ENCODE data around the gene TRIM71.
"Not testable (repeated sequence)": the region's sequence is repeated elsewhere in the genome, so short reads cannot be mapped to it uniquely, and the experiment has no call there.

Gene TRIM71

DNA sequence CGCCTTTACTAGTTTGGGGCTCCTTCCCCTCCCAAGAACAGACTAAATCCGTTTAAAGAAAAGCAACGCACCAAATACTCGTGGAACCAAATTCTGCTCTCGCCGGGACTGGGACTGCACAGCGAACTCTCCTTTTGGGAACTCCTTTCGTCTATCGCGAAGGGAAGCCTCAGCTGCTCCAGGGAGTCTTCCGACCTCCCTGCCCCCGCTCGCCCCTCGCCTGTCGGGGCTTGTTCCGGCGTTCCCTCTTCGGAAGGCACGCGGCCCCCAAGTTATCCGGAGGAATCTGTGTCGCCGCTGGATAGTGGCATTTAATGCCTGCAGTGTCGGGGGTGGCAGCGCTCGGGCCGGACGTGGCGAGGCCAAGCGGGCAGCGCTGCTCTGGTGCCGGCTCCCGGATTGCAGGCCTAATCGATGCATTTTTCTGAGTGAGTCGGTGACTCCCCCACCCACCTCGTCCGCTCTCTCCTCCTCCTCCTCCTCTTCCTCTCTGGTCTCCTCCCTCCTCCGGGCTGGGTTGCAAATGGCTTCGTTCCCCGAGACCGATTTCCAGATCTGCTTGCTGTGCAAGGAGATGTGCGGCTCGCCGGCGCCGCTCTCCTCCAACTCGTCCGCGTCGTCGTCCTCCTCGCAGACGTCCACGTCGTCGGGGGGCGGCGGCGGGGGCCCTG is at the start of gene TRIM71:
TRIM71 (plus strand) TSS at position 440 of the 671 bp plus-strand sequence; CDS start at position 524, 84 bp downstream.
- Histone ChIP-seq H3K36me3 (ENCODE audit: control insufficient read depth, insufficient read depth, low read length) (peaks cover 45% of the 10 kb centered on the region), H3K27ac (ENCODE audit: low read depth, low read length) (peak within 1 kb of the TSS; percentile 100), H3K27me3 (ENCODE audit: control insufficient read depth, insufficient read depth, low read length) (no peaks in the 10 kb centered on the region), H3K4me1 (ENCODE audit: control insufficient read depth, insufficient read depth, low read length) (peaks cover 30% of the 10 kb centered on the region), H3K9me3 (ENCODE audit: control insufficient read depth, insufficient read depth, low read length) (no peaks in the 10 kb centered on the region), H3K9ac (ENCODE audit: low read depth, low read length) (peak within 1 kb of the TSS; percentile 97), H3K4me3 (ENCODE audit: low read depth, low read length) (peak within 1 kb of the TSS; percentile 91)

DNA sequence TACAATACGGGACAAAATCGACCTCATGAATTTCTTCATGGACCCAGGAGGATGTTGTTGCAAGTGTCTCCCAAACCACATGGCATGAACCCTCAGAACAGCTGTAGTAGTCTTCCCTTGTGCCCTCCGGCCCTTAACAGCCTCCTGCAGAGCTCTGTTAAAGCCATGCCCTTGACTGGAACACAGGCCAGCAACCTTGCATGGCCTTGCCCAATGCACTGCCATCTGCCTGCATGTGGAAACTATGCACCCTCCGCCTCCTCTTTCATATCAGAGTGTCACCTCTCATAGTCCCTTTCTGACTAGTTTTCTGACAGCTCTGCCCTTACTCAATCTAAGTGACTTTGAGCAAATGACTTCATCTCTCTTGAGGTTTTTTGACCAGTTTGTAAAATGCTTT is 39.4 kb upstream of the TRIM71 start:
- H3K36me3 ChIP-seq (ENCODE audit: control insufficient read depth, insufficient read depth, low read length), result peaks cover 16% of the 10 kb centered on the region
- no peak overlapping the region for H3K9ac ChIP-seq (ENCODE audit: low read depth, low read length)
- H3K9me3 ChIP-seq (ENCODE audit: control insufficient read depth, insufficient read depth, low read length), result no peaks in the 10 kb centered on the region
- no peak overlapping the region for H3K4me3 ChIP-seq (ENCODE audit: low read depth, low read length)
- H3K27ac ChIP-seq (ENCODE audit: low read depth, low read length), result no peak overlapping the region
- no peaks in the 10 kb centered on the region for H3K27me3 ChIP-seq (ENCODE audit: control insufficient read depth, insufficient read depth, low read length)
- peaks cover 41% of the 10 kb centered on the region for H3K4me1 ChIP-seq (ENCODE audit: control insufficient read depth, insufficient read depth, low read length)

DNA sequence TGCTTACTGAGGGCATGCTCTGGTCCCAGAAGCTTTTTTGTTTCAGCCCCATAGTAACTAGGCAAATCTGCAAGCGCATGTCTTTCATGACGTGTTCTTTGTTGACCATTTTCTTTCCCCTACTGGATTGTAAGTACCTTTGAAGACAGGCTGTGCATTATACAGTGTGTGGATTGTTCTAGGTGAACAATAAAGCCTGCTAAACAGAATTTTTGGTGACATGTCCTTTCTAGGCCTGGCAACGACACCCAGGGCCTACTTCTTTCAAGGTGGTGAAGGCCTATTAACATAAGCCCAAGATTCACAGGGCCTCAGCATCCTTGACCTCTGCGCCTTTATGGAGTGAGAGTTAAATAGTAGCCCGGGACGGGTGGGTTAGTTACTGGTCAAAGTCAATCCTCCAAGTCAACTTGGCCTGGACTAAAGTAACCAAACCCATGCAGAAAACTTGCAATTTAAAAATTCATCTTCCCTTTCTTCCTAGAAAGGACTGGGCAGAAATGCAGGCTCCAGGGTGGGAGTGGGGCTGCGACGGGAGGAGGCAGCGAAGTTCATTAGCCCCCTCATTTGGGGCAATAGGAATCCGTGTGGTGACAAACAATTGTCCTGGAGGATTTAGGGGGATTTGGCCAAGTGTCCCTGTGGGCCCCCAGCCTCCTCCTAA is 37.6 kb upstream of the TRIM71 start:
- Histone ChIP-seq H3K9me3 (ENCODE audit: control insufficient read depth, insufficient read depth, low read length) (no peaks in the 10 kb centered on the region), H3K4me3 (ENCODE audit: low read depth, low read length) (no peak overlapping the region), H3K27me3 (ENCODE audit: control insufficient read depth, insufficient read depth, low read length) (no peaks in the 10 kb centered on the region), H3K9ac (ENCODE audit: low read depth, low read length) (peak overlapping the region; percentile 58), H3K4me1 (ENCODE audit: control insufficient read depth, insufficient read depth, low read length) (peaks cover 41% of the 10 kb centered on the region), H3K27ac (ENCODE audit: low read depth, low read length) (peak overlapping the region; percentile 99), H3K36me3 (ENCODE audit: control insufficient read depth, insufficient read depth, low read length) (peaks cover 3% of the 10 kb centered on the region; the same call in 1 of the 2 replicates)

DNA sequence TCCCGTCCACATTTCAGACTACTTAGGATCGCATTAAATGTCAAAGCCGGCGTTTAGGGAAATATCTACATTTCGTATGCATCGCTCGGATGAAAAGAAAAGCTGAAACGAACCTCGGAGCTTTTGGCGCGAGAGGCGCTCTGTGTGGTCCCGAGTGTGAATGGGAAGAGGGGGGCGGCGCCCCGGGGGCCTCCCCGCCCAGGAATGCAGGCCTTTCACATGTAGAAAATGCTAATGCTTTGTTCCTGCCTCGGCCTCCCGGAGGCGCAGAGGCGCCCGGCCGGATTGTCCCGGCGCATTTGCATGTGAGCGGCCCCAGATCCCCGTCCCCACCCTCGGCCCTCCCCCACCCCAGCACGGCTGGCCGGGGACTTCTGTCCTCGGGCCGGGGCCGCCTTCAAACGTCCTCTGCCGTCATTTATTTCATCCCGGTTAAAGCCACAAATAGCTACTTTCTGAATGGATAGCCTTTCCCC is 37.0 kb upstream of the TRIM71 start:
- Histone ChIP-seq H3K4me3 (ENCODE audit: low read depth, low read length) (peak overlapping the region; percentile 80), H3K4me1 (ENCODE audit: control insufficient read depth, insufficient read depth, low read length) (peaks cover 41% of the 10 kb centered on the region), H3K27ac (ENCODE audit: low read depth, low read length) (peak overlapping the region; percentile 99), H3K36me3 (ENCODE audit: control insufficient read depth, insufficient read depth, low read length) (peaks cover 5% of the 10 kb centered on the region; the same call in 1 of the 2 replicates), H3K27me3 (ENCODE audit: control insufficient read depth, insufficient read depth, low read length) (no peaks in the 10 kb centered on the region), H3K9me3 (ENCODE audit: control insufficient read depth, insufficient read depth, low read length) (no peaks in the 10 kb centered on the region), H3K9ac (ENCODE audit: low read depth, low read length) (peak overlapping the region; percentile 95)

DNA sequence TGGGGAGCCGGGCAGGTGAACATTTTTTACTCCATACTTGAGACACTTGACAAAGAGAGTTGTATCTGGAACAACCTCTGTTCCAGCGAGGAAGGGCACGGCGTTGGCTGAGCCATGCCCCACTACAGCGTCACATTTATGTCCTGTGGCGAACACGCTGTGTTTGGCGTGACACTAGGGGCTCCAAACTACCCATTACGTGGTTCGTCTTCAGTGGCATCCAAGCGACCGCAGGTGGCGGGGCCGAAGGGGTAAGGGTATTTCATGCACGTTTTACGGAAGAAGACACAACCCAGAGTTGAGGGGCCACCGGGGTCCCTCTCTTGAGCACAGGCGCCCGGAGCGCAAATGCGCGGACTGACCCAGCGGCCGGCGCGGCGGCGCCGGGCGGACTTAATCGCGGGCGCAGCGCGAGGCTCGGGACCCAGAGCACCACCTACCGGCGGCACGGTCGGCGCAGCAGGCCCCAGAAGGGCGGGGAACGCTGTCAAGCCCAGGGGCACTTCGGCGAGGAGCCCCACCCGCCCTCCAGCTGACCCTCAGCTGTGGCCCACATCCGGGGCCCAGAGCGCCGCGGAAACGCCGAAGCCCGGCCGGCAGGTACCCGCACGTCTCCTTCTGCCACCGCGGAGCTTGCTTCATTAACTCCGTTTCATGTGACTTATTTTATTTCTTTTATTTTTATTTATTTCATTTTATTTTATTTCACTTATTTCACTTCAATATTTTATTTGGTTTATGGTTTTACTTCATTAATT is 36.4 kb upstream of the TRIM71 start:
- Histone ChIP-seq H3K27ac (ENCODE audit: low read depth, low read length) (peak overlapping the region; percentile 99), H3K9ac (ENCODE audit: low read depth, low read length) (peak overlapping the region; percentile 95), H3K36me3 (ENCODE audit: control insufficient read depth, insufficient read depth, low read length) (0 out of 2 replicates have a peak, but pooled peaks cover 3% of the 10 kb centered on the region), H3K4me1 (ENCODE audit: control insufficient read depth, insufficient read depth, low read length) (peaks cover 41% of the 10 kb centered on the region), H3K4me3 (ENCODE audit: low read depth, low read length) (peak overlapping the region; percentile 80), H3K9me3 (ENCODE audit: control insufficient read depth, insufficient read depth, low read length) (no peaks in the 10 kb centered on the region), H3K27me3 (ENCODE audit: control insufficient read depth, insufficient read depth, low read length) (no peaks in the 10 kb centered on the region)

DNA sequence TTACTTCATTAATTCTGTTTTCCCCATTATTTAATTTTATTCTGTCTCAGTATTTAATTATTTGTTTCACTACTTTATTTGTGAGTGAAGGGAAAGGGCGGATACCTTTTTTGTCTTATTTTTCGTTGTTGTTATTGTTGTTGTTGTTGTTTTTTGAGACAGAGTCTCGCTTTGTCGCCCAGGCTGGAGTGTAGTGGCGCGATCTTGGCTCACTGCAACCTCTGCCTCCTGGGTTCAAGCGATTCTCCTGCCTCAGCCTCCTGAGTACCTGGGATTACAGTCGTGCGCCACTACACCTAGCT is 35.9 kb upstream of the TRIM71 start:
- H3K4me3 ChIP-seq (ENCODE audit: low read depth, low read length), result peak overlapping the region; percentile 80
- H3K9ac ChIP-seq (ENCODE audit: low read depth, low read length), result not testable (repeated sequence)

DNA sequence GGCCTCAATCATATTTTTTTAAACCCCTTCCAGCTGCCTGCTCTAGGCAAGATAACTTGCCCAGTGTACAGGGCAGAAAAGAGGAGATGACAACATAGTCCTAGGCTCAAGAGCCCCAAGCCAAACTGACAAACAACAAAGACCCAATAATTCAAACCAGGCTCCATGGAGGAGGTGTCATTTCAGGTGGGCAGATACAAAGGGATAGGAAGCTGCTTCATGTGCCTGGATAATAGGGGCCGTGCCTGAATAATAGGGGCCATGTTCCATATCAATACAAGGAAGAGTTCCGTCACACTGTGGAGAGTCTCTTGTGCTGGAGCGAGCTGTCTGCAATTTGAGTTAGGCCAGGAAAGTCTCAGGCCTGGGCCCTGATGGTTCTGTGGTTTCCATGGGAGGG is 35.4 kb upstream of the TRIM71 start:
- Histone ChIP-seq H3K9ac (ENCODE audit: low read depth, low read length) (peak overlapping the region; percentile 17; the same call in 1 of the 2 replicates), H3K4me1 (ENCODE audit: control insufficient read depth, insufficient read depth, low read length) (peaks cover 35% of the 10 kb centered on the region), H3K27ac (ENCODE audit: low read depth, low read length) (peak overlapping the region; percentile 99), H3K36me3 (ENCODE audit: control insufficient read depth, insufficient read depth, low read length) (0 out of 2 replicates have a peak, but pooled peaks cover 3% of the 10 kb centered on the region), H3K27me3 (ENCODE audit: control insufficient read depth, insufficient read depth, low read length) (no peaks in the 10 kb centered on the region), H3K9me3 (ENCODE audit: control insufficient read depth, insufficient read depth, low read length) (no peaks in the 10 kb centered on the region), H3K4me3 (ENCODE audit: low read depth, low read length) (peak overlapping the region; percentile 80)

More for the DNA sequence above, 35.9 kb upstream of the TRIM71 start:
- H3K27me3 ChIP-seq (ENCODE audit: control insufficient read depth, insufficient read depth, low read length); H3K9me3 ChIP-seq (ENCODE audit: control insufficient read depth, insufficient read depth, low read length); H3K36me3 ChIP-seq (ENCODE audit: control insufficient read depth, insufficient read depth, low read length): not testable (repeated sequence)
- H3K27ac ChIP-seq (ENCODE audit: low read depth, low read length), result peak overlapping the region; percentile 99
- peaks cover 38% of the 10 kb centered on the region for H3K4me1 ChIP-seq (ENCODE audit: control insufficient read depth, insufficient read depth, low read length)

DNA sequence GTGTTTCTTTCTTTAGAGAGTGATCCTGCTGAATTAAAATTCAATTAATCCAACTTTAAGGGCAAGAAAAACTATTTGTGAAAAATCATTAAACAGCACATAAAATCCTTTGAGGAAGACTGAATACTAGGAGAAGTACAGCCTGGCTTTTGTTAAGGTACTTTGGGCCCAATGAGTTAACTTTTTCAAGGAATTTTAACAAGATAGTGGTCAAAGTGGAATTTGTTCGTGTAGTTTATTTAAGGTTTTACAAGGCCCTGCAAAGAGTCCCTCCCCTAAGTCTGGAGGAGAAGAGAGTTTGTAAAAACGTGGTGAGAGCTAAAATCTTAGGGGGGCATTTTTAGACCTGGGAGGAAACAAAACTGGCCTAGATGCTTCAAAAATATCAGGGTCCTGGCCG is 26.0 kb upstream of the TRIM71 start:
- Histone ChIP-seq H3K4me1 (ENCODE audit: control insufficient read depth, insufficient read depth, low read length) (no peaks in the 10 kb centered on the region; the same call in 1 of the 2 replicates), H3K4me3 (ENCODE audit: low read depth, low read length) (no peak overlapping the region), H3K36me3 (ENCODE audit: control insufficient read depth, insufficient read depth, low read length) (0 out of 2 replicates have a peak, but pooled peaks cover 7% of the 10 kb centered on the region), H3K27ac (ENCODE audit: low read depth, low read length) (peak overlapping the region; percentile 20), H3K9me3 (ENCODE audit: control insufficient read depth, insufficient read depth, low read length) (no peaks in the 10 kb centered on the region), H3K9ac (ENCODE audit: low read depth, low read length) (no peak overlapping the region), H3K27me3 (ENCODE audit: control insufficient read depth, insufficient read depth, low read length) (no peaks in the 10 kb centered on the region)

DNA sequence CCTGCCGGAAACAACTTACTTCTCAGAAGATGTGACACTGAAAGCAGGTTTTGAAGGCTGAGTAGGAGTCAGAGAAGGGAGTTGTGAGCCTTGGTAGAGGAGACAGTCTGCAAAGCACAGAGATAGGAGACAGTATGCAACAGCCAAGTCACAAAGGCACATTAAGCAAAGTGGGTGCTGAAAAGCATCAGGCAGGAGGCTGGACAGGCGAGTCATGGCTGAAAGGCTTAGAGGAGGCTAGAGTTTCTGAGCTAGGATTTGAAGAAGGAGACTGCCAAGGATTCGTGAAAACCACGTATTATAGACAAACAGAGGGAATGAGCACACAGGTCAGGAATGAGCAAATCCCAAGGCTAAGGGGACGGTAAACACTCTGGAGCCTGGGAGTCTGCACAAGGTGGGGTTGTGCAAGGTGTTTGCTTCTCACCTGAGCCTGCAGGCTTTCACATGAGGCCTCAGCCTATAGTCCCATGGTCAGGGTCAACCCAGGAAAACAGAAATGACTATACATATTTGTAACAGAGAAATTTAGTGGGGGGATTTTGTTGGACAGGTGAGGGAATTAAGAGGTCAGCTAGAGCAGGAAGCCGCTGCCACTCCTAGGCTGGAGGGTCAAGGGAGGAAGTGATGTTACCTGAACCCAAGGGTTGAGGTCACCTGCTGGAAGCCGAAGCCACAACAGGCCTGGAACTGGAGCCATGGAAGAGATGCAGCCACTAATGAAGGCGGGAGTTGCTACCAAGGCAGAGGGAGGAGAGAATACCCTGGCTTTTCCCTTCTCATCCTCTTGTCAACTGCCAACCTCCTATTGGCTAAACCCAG is 23.1 kb upstream of the TRIM71 start:
- H3K9ac ChIP-seq (ENCODE audit: low read depth, low read length), result no peak overlapping the region
- H3K36me3 ChIP-seq (ENCODE audit: control insufficient read depth, insufficient read depth, low read length), result no peaks in the 10 kb centered on the region
- peaks cover under 1% of the 10 kb centered on the region; the same call in 1 of the 2 replicates for H3K4me1 ChIP-seq (ENCODE audit: control insufficient read depth, insufficient read depth, low read length)
- peak overlapping the region; percentile 73 for H3K27ac ChIP-seq (ENCODE audit: low read depth, low read length)
- no peak overlapping the region for H3K4me3 ChIP-seq (ENCODE audit: low read depth, low read length)
- no peaks in the 10 kb centered on the region for H3K9me3 ChIP-seq (ENCODE audit: control insufficient read depth, insufficient read depth, low read length)
- no peaks in the 10 kb centered on the region for H3K27me3 ChIP-seq (ENCODE audit: control insufficient read depth, insufficient read depth, low read length)

DNA sequence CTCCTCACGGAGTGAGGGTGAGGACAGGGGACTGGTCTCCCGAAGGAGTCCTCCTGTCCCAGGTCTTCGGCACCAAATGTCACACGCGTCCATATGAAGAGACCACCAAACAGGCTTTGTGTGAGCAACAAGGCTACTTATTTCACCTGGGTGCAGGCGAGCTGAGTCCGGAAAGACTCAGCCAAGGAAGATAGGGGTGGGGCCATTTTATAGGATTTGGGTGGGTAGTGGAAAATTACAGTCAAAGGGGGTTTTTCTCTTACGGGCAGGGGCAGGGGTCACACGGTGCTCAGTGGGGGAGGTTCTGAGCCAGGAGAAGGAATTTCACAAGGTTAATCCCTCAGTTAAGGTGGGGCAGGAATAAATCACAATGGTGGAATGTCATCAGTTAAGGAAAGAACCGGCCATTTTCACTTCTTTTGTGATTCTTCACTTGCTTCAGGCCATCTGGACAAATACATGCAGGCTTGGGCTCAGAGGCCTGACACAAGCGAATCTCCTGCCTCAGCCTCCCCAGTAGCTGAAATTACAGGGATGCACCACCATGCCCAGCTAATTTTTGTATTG is 21.3 kb upstream of the TRIM71 start:
- not testable (repeated sequence) for H3K9ac ChIP-seq (ENCODE audit: low read depth, low read length); H3K4me3 ChIP-seq (ENCODE audit: low read depth, low read length)

More for the DNA sequence above, 21.3 kb upstream of the TRIM71 start:
- H3K4me1 ChIP-seq (ENCODE audit: control insufficient read depth, insufficient read depth, low read length); H3K9me3 ChIP-seq (ENCODE audit: control insufficient read depth, insufficient read depth, low read length); H3K27ac ChIP-seq (ENCODE audit: low read depth, low read length); H3K27me3 ChIP-seq (ENCODE audit: control insufficient read depth, insufficient read depth, low read length); H3K36me3 ChIP-seq (ENCODE audit: control insufficient read depth, insufficient read depth, low read length): not testable (repeated sequence)

Measured in HUES48 (cell line).